DOHH2 (cell line): ENCODE results near the gene SHLD2.
"Not testable (repeated sequence)": the region's sequence is repeated elsewhere in the genome, so short reads cannot be mapped to it uniquely, and the experiment has no call there.

ENCODE experiments used
- CTCF ChIP-seq: fragments of 200-600 bp; sonication (generic); IDR thresholded peaks from one replicate; pipeline ENCODE4 v1.5.1; 2014; ENCODE audit warnings: antibody characterized with exemption, mild to moderate bottlenecking, low read depth, low read length; ENCODE audit not compliant: poor library complexity, severe bottlenecking
- EZH2phosphoT487 ChIP-seq: fragments of 200-600 bp; sonication (generic); IDR thresholded peaks from 2 replicates; pipeline ENCODE4 v1.6.1; 2017; ENCODE audit warnings: borderline replicate concordance, mild to moderate bottlenecking, antibody characterized with exemption, low read length, moderate library complexity, mixed read lengths

GRCh38 chr10:87237244-87237643, 142.2 kb downstream of the SHLD2 start:
- not testable (repeated sequence) for TF ChIP-seq CTCF, EZH2phosphoT487
